ENCODE results near the gene MCM3AP.
"Not testable (repeated sequence)": the region's sequence is repeated elsewhere in the genome, so short reads cannot be mapped to it uniquely, and the experiment has no call there.

The MCM3AP gene

DNA sequence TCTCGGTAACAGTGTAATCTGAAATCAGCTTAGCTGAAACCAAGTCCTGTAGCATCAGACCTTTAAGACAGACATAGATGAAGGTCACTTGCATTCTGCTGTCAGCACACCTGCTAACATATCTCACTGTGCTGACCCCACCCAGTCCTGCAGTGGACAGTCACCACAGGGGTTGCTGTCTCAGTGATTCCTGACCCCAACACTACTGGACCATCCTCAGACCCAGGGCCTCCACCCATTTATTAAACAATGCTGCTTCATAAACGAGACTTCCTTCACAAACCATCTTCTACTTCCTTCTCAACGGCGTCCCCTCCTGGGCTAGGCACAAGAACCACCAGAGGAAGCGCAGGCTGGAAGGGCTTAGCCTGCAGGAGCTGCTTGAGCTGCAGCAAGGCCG, 39.1 kb downstream of the MCM3AP start:
- DNase-seq (ENCODE audit: extremely low read depth, low read depth), result no peak
- TF ChIP-seq, protein P1, sequence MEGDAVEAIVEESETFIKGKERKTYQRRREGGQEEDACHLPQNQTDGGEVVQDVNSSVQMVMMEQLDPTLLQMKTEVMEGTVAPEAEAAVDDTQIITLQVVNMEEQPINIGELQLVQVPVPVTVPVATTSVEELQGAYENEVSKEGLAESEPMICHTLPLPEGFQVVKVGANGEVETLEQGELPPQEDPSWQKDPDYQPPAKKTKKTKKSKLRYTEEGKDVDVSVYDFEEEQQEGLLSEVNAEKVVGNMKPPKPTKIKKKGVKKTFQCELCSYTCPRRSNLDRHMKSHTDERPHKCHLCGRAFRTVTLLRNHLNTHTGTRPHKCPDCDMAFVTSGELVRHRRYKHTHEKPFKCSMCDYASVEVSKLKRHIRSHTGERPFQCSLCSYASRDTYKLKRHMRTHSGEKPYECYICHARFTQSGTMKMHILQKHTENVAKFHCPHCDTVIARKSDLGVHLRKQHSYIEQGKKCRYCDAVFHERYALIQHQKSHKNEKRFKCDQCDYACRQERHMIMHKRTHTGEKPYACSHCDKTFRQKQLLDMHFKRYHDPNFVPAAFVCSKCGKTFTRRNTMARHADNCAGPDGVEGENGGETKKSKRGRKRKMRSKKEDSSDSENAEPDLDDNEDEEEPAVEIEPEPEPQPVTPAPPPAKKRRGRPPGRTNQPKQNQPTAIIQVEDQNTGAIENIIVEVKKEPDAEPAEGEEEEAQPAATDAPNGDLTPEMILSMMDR (IDR thresholded peaks at IDR 0.05; ENCODE audit: low read depth, low read length), result no peak

DNA sequence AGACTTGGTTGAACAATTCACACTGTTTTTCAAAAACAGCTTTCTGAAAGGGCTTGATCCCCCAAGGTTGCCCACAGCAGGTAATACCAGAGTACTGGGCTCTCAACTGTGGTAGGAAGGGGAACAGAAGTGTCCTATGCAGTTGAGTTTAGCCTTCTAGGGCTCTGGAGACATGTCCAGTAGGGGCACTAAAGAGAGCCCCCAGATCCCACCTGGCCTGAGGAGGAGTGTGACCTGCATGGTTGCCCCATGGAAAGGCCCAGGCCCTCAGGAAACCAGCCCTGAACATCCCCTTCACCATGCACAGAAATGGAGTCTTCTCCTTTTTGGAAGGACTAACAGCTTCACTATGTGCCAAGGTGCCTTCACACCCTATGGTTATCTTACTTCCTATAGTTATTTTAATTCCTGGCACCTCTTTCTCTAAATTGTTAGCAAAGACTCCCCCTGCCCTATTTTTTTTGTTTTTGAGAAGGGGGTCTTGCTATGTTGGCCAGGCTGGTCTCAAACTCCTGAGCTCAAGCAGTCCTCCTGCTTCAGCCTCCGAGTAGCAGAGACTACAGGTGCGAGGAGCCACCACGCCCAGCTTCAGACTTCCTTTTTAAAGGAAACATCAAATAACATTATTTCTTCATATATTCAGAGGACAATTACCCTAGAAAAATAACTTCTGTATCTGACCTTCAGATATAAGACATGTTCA, 40.0 kb downstream of the MCM3AP start:
- DNase-seq (ENCODE audit: extremely low read depth, low read depth), result no peak
- TF ChIP-seq, protein P1 (IDR thresholded peaks at IDR 0.05; ENCODE audit: low read depth, low read length), result no peak

DNA sequence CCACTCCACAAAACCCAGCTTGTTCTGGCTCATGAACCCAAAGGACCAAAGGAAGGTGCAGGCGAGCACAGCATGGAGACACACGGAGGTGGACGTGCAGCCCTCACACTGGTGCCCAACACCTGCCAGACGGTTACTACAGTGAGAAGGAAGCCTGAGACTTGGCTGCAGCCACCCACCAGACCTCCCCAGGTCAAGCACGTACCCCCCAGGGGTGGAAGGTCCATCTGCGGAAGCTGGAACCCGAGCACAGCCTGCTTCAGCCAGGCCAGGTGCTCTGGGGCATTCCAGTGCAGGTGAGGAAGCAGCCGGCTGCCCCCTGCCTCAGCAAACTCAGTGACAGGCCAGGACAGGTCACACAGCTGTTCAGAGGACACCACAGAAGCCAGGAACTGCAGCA, 40.8 kb downstream of the MCM3AP start:
- no peak for DNase-seq (ENCODE audit: extremely low read depth, low read depth)
- TF ChIP-seq, protein P1 (IDR thresholded peaks at IDR 0.05; ENCODE audit: low read depth, low read length), result no peak

DNA sequence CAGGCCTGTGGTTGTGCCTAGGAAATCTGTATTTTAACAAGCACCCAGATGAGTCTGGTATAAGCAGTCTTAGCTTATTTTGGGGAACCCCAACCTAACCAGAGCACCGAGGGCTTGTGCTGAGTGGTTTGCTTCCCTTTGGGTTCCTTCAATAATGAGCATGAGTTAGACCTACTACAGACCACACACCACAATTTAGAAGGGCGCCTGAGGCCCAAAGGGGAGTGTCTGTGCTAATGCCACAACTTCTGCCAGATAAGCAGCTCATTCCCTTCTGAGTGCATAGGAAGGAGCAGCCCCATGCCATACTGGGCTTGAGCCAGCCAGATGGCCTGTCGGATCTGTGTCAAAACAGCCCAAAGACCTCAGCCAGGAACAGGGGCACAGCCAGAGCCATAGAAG, 41.5 kb downstream of the MCM3AP start:
- TF ChIP-seq, protein P1 (IDR thresholded peaks at IDR 0.05; ENCODE audit: low read depth, low read length), result no peak
- no peak for DNase-seq (ENCODE audit: extremely low read depth, low read depth)

DNA sequence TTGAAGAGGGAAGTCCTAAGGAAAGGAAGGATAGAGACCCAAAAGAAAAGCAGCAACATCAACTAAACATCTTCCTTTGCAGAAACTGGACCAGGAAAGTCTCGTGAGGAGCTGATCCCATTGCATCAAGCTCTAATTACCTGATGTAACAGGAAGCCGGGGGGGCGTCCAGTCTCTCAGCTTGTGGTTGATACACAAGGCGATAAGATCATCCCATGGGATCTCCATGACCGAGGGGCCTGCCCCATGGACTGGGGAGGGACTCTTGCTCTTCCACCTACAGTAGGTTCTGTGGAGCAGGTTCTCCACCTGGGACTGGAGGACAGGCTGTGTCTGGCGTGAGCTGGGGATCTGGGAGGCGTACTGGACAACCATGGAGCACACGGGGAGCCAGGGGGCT, 42.1 kb downstream of the MCM3AP start:
- TF ChIP-seq, protein P1 (IDR thresholded peaks at IDR 0.05; ENCODE audit: low read depth, low read length), result no peak

DNA sequence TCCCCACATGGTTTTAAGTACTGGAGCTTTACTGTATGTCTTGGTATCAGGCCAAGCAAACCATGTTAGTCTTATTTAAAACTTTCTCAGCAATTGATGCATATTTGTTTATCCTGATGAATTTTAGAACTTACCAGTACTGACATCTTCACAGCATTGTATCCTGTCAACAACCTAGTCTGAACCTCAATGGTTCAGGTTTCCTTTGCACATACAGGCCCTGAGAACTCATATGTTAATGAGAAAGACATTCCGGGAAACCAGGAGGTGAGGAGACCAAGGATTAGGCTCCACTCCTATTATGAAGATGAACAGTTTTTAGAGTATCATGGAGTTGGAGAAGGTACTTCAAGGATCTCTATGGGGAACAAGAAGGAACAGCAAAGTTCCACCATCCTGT, 43.8 kb downstream of the MCM3AP start:
- DNase-seq (ENCODE audit: extremely low read depth, low read depth), result not testable (repeated sequence)

More for the DNA sequence above, 42.1 kb downstream of the MCM3AP start:
- no peak for DNase-seq (ENCODE audit: extremely low read depth, low read depth)

DNA sequence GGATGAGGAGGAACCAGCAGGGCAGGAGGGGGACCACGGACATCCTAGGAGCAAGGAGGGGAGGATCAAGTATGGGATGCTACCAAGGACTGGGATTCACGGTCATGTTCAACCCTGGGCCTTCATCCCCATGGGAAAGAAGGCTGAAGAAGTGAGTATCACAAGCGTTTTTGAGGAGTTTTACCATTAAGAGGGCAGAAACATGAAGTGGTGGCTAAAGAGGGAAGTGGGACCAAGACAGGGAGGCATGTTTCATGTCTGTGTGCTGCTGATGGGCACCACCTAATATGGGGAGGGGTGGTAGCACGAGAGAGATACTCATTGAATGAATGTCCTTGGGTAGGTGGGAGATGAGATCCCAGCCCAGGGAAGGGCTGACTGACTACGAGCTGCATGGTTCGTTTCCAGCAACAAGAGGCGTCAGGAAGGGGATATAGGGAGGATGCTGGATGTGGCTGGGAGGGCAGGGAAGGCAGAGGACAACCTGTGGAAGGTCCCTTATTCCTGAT, 45.5 kb downstream of the MCM3AP start:
- no peak for DNase-seq (ENCODE audit: extremely low read depth, low read depth)

More for the DNA sequence above, 45.5 kb downstream of the MCM3AP start:
- TF ChIP-seq, protein P1 (IDR thresholded peaks at IDR 0.05; ENCODE audit: low read depth, low read length), result no peak
